HG03039 (cell line): ENCODE results near the gene VEZT.
"Not testable (repeated sequence)": the region's sequence is repeated elsewhere in the genome, so short reads cannot be mapped to it uniquely, and the experiment has no call there.

Experiments
- ATAC-seq: cut with Tn5 transposase; IDR thresholded peaks from one replicate; pipeline ENCODE4 v1.9.1; 2021; ENCODE audit warnings: mild to moderate bottlenecking, moderate library complexity; ENCODE audit not compliant: unreplicated experiment

The VEZT gene

GRCh38 chr12:95220190-95220589, 2.6 kb downstream of the VEZT start:
- no peak for ATAC-seq

GRCh38 chr12:95220726-95221125, 3.1 kb downstream of the VEZT start:
- no peak for ATAC-seq

DNA sequence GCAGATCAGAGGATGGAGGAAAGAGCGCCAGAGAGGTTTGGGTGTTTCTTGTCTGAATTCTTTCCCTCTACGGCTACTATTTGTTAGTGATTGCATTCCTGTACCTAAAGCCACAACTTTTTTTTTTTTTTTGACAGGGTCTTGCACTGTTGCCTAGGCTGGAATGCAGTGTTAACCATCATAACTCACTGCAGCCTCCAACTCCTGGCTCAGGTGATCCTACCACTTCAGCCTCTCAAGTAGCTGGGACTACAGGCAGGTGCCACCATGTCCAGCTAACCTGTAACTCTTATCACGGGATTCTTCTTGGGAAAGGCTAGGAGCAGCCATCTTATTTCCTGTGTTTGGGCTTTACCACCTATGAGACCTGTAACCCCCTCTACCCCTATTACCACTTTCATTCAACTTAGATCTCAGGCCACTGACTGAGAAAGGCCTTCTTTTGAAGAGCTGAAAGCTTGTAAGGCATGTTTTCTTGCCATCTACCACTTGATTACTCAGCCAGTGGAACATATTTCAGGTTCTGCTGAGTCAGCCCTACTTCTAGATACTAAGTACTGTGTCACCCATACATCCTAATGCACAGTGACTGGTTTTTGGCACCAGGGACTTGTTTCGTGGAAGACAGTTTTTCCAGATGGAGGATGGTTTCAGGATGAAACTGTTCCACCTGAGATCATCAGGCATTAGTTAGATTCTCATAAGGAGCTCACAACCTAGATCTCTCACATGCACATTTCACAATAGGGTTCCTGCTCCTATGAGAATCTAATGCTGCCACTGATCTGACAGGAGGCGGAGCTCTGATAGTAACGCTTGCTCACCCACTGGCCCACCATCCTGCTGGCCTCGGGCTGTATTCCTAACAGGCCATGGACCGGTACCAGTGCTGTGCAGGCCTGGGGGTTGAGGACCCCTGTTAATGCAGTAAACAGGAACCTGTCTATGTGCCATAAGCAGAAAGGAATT, 6.9 kb downstream of the VEZT start:
- no peak for ATAC-seq

DNA sequence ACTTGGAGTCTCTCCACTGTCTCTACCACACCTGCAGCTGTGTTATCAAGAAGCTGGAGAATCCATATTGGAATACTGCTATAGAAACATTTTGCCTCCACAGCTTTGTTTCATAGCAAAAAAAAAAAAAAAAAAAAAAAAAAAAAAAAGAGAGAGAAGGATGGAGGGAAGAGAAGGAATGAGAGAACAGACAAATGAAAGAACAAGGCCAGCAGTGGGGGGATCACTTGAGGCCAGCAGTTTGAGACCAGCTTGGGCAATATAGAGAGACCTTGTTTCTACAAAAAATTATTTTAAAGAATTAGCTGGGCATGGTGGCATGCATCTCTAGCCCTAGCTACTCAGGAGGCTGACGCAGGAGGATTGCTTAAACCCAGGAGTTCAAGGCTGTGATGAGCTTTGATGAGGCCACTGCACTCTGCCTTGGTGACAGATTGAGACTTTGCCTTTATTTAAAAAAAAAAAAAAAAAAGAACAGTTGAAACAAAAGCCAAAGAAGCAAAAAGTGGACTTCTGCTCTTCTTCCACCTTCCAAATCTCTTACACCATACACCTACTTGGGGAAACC, 8.1 kb downstream of the VEZT start:
- no peak for ATAC-seq

- ATAC-seq = no peak
These were observed 10.3 kb downstream of the VEZT start for GRCh38 chr12:95227818-95228356.

GRCh38 chr12:95228617-95229016, 11.0 kb downstream of the VEZT start:
- ATAC-seq = no peak

GRCh38 chr12:95229636-95230035, 12.0 kb downstream of the VEZT start:
- no peak for ATAC-seq

DNA sequence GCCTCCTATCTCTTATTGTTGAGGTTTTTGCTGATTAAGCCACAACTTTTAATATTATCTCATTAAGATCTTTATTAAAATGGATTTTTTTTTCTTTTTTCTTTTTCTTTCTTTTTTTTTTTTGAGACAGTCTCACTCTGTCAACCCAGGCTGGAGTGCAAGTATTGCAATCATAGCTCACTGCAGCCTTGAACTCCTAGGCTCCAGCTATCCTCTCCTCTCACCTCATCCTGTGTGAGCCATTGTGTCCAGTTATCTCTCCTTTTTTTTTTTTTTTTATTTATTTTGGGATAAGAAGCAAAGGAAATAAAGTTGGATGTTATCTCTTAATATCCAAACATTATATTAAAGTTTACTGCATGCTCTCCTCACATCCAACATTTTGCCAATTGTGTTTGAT, 12.7 kb downstream of the VEZT start:
- no peak for ATAC-seq

GRCh38 chr12:95231190-95231589, 13.6 kb downstream of the VEZT start:
- no peak for ATAC-seq

GRCh38 chr12:95234187-95234586, 16.6 kb downstream of the VEZT start:
- not testable (repeated sequence) for ATAC-seq

DNA sequence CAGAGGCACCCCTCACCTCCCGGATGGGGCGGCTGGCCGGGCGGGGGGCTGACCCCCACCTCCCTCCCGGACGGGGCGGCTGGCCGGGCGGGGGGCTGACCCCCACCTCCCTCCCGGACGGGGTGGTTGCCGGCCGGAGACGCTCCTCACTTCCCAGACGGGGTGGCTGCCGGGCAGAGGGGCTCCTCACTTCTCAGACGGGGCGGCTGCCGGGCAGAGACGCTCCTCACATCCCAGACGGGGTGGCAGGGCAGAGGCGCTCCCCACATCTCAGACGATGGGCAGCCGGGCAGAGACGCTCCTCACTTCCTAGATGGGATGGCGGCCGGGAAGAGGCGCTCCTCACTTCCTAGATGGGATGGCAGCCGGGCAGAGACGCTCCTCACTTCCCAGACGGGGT, 18.0 kb downstream of the VEZT start:
- not testable (repeated sequence) for ATAC-seq

DNA sequence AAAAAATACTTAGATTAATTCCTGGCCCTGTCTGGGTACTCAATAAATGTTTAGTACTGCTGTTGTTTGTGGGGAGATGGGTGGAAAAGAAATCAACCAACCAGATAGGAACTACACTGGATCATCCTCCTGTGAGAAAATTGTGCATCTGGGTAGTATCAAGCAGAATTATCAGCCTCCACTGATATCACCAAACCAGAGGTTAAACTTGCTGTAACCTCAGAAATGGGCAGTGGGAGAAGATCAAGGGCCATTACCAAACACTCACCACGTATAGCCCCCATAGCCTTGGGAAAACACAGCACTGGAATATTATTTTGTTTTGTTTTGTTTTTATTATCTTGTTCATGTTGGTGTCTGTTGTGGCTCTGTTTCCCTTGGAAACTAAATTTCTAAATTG, 19.7 kb downstream of the VEZT start:
- ATAC-seq = no peak

DNA sequence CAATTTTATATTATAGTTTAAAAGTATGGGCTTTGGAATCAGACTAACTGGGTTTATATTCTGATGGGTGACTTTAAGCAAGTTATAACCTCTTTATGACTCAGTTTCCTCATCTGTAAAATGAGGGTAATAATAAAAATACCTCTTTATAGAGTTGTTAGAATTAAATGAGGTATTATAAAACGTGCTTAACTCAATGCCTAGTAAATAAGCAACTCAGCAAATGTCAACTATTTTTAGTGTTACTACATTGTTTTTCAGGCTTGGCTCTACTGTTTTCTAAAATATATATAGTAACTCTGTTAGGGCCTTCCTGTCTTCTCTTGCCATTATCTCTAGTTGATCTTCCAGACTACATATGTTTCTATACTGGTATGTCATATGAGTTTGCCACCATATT, 20.5 kb downstream of the VEZT start:
- no peak for ATAC-seq

- no peak for ATAC-seq
These were observed 21.6 kb downstream of the VEZT start for GRCh38 chr12:95239216-95239615.

GRCh38 chr12:95239835-95240234, 22.2 kb downstream of the VEZT start:
- ATAC-seq = not testable (repeated sequence)

GRCh38 chr12:95240556-95240955, 22.9 kb downstream of the VEZT start:
- no peak for ATAC-seq

- not testable (repeated sequence) for ATAC-seq
These were observed 23.5 kb downstream of the VEZT start for GRCh38 chr12:95241138-95241537.

DNA sequence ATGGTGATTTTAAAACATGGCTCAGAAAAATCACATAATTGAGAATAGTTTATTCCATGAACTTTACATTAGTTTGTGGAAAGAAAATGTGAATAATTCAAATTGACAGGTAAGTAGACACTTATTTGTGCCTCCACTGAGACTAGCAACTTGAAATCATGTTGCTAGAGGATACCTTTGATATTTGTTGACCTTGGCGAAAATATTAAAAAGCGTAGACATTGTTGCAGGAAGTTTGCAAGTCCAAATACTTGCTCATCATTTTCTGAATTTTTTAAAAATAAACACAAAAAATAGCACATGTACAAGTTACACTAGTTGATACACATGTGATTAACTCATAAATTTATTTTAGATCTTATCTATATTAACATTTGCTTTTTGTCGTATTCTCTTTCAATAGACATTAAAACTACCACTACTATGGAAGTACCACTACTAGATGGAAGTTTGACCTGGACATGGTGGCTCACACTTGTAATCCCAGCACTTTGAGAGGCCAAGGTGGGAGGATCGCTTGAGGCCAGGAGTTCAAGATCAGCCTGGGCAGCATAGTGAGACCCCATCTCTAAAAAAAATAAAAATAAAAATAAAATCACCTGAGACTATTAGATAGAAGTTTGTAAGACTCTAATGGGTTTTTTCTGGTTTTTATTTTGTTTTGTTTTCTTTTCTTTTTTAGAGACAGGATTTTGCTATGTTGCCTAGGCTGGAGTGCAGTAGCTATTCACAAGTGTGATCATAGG, 24.3 kb downstream of the VEZT start:
- no peak for ATAC-seq

DNA sequence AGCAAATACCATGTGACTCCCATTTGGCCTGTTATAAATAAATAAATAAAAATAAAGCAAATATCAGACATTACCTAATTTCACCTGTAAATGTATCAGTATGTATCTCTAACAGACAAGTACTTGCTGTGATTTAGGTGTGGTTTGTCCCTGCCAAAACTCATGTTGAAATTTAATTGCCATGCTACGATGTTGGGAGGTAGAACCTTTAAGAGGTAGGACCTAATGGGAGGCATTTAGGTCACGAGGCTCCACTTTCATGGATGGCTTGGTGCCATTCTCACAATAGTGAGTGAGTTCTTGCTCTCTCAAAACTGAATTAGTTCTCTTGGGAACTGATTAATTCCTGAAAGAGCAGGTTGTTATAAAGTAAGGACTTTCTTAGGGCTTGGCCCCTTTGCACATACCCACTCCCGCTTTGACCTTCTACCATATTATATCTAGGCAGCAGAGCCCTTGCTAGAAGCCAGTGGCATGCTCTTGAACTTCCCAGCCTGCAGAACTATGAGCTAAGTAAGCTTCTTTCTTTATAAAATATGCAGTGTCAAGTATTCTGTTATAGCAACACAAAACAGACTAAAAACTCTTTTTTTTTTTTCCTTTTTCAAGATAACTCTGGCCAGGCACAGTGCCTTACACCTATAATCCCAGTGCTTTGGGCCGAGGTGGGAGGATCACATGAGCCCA, 26.0 kb downstream of the VEZT start:
- no peak for ATAC-seq

GRCh38 chr12:95244350-95244749, 26.7 kb downstream of the VEZT start:
- no peak for ATAC-seq

DNA sequence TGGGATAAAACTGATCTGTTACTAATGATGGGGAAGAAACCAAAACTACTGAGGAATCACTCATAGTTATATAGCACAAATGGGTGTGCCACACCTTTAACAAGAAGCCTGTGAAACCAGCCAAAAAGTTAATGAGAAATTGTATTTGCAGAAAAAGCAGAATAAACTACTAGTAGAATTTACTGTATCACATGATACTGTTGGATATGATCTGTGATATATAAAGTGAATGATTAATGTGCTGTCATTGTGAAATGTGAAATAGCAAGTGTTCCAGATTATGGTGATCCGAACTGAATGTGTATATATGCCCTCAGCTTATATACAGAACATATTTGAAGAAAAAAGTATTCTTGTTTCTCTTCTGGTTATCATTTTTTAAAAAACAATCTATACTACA, 30.5 kb downstream of the VEZT start:
- ATAC-seq = no peak
